Erythroblast (primary cell): ENCODE results near the gene SPAG9.

Experiments
- GATA1 ChIP-seq: IDR thresholded peaks from 2 replicates; pipeline ENCODE4 v1.6.1; 2011; ENCODE audit warnings: low read depth, mild to moderate bottlenecking, control low read depth, low read length, moderate library complexity
- POLR2A ChIP-seq: IDR thresholded peaks from 2 replicates; pipeline ENCODE4 v1.6.1; 2011; ENCODE audit warnings: mild to moderate bottlenecking, low read length

DNA sequence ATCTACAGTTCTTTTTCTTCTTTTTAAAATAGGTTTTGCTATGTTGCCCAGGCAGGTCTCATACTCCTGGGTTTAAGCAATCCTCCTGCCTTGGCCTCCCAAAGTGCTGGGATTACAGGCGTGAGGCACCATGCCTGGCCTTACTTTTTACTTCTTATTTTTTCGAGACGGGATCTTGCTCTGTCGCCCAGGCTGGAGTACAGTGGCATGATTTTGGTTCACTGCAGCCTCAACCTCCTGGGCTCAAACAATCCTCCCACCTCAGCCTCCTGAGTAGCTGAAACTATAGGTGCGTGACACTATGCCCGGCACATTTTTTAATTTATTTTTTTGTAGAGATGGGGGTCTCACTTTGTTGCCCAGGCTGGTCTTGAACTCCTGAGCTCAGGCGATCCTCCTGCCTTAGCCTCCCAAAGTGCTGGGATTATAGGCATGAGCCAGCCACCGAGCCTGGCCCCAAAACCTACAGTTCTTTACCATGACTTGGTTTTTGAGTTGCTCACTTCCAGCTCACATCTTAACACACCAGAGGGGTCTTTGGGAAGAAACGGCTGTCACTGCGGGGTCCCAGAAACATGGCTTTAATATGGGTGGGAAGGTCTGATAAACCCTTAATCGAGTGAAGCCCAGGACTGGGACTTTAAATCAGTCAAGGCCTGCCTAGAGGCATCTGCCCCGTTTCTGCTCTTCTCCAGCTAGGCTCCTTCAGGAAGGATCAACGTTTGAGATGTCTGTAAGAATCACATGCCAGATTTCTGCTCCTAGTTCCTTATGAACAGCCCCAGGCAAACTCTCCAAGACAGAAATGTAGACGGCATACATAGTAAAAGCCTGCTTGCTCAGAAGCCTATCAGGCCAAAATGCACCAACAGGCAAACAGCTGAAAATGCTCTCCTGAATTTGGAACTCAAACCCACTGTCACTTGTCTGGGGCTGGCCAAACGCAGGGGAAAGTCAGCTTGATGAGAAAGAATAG is 162.8 kb downstream of the SPAG9 start:
- TF ChIP-seq POLR2A = no peak
- TF ChIP-seq GATA1 = no peak
